Osteoblast (primary cell): ENCODE results near the gene DNAJA2. TPM values are rescaled to one million over a fixed set of nuclear protein-coding genes. Genes with fewer than 3 reads are reported as not detected.

Experiments used
- DNase-seq: peaks from one replicate; pipeline ENCODE4 v3.0.0; 2011; ENCODE audit warnings: low spot score, mixed read lengths; ENCODE audit not compliant: insufficient read length; ENCODE audit errors: missing footprints
- H2AFZ ChIP-seq: 2 replicates; pipeline ENCODE4 v1.6.0; 2011; ENCODE audit warnings: mild to moderate bottlenecking, low read length
- H3K27ac ChIP-seq: 2 replicates; pipeline ENCODE4 v1.5.1; 2011; ENCODE audit warnings: mild to moderate bottlenecking, low read depth, low read length, moderate library complexity
- H3K27me3 ChIP-seq: 2 replicates; pipeline ENCODE4 v1.6.0; 2012; ENCODE audit warnings: mild to moderate bottlenecking, control low read depth, inconsistent platforms, low read length, moderate library complexity; ENCODE audit not compliant: insufficient read depth
- H3K36me3 ChIP-seq: 2 replicates; pipeline ENCODE4 v1.5.1; 2011; ENCODE audit warnings: mild to moderate bottlenecking, low read length, control low read depth, moderate library complexity; ENCODE audit not compliant: insufficient read depth
- H3K4me1 ChIP-seq: 2 replicates; pipeline ENCODE4 v1.5.1; 2011; ENCODE audit warnings: mild to moderate bottlenecking, low read length, control low read depth, moderate library complexity; ENCODE audit not compliant: insufficient read depth
- H3K4me2 ChIP-seq: 2 replicates; pipeline ENCODE4 v1.6.0; 2011; ENCODE audit warnings: mild to moderate bottlenecking, low read length; ENCODE audit not compliant: insufficient read depth
- H3K4me3 ChIP-seq: fragments of 200-600 bp; sonication (generic); 3 replicates; pipeline ENCODE4 v1.5.1; 2012; ENCODE audit warnings: mild to moderate bottlenecking, low read length, inconsistent platforms; ENCODE audit not compliant: insufficient read depth
- H3K79me2 ChIP-seq: 2 replicates; pipeline ENCODE4 v1.6.0; 2012; ENCODE audit warnings: mild to moderate bottlenecking, low read length, control low read depth, inconsistent platforms; ENCODE audit not compliant: insufficient read depth
- H3K9me3 ChIP-seq: 2 replicates; pipeline ENCODE4 v1.5.1; 2011; ENCODE audit warnings: low read depth, low read length, control low read depth
- H4K20me1 ChIP-seq: 2 replicates; pipeline ENCODE4 v1.6.0; 2012; ENCODE audit warnings: mild to moderate bottlenecking, low read length, control low read depth; ENCODE audit not compliant: insufficient read depth
- CTCF ChIP-seq: IDR thresholded peaks from 2 replicates; pipeline ENCODE4 v1.5.1; 2011; ENCODE audit warnings: mild to moderate bottlenecking, low read depth, low read length, moderate library complexity; ENCODE audit errors: extremely low read depth
- total RNA-seq: library from RNA; depleted of rRNA; stranded (reverse); fragments of >200 nt; gene quantifications from 2 replicates; pipeline ENCODE4 v1.2.3, GENCODE V29; 2012

The DNAJA2 gene
- total RNA-seq, 1 donor = 83.2 TPM

GRCh38 chr16:46929378-46930332 is 43.8 kb downstream of the DNAJA2 start:
- Histone ChIP-seq H3K27ac (no peak overlapping the region), H3K79me2 (no peaks in the 10 kb centered on the region), H3K4me1 (no peaks in the 10 kb centered on the region), H3K27me3 (no peaks in the 10 kb centered on the region), H3K9me3 (no peaks in the 10 kb centered on the region), H4K20me1 (no peaks in the 10 kb centered on the region), H2AFZ (peak overlapping the region; percentile 32), H3K4me3 (no peak overlapping the region), H3K4me2 (no peak overlapping the region), H3K36me3 (peaks cover 3% of the 10 kb centered on the region)
- peak; percentile 80 for TF ChIP-seq CTCF
- peak; percentile 96 for DNase-seq

- H4K20me1 ChIP-seq = no peaks in the 10 kb centered on the region
- TF ChIP-seq CTCF = no peak
- H3K4me2 ChIP-seq = no peak overlapping the region
- H3K4me3 ChIP-seq = no peak overlapping the region
- no peak for DNase-seq
- no peaks in the 10 kb centered on the region for H3K9me3 ChIP-seq
- no peaks in the 10 kb centered on the region for H3K4me1 ChIP-seq
- H3K36me3 ChIP-seq = peaks cover 4% of the 10 kb centered on the region
- no peaks in the 10 kb centered on the region for H3K79me2 ChIP-seq
- H3K27ac ChIP-seq = no peak overlapping the region
- no peaks in the 10 kb centered on the region for H3K27me3 ChIP-seq
- no peak overlapping the region for H2AFZ ChIP-seq
Measured at GRCh38 chr16:46928811-46929210, 44.7 kb downstream of the DNAJA2 start.

GRCh38 chr16:46927273-46927672 is 46.2 kb downstream of the DNAJA2 start:
- Histone ChIP-seq H3K79me2 (no peaks in the 10 kb centered on the region), H3K9me3 (no peaks in the 10 kb centered on the region), H3K4me1 (no peaks in the 10 kb centered on the region), H3K36me3 (peaks cover 9% of the 10 kb centered on the region), H2AFZ (no peak overlapping the region), H3K4me2 (no peak overlapping the region), H3K27ac (no peak overlapping the region), H4K20me1 (no peaks in the 10 kb centered on the region), H3K4me3 (no peak overlapping the region), H3K27me3 (no peaks in the 10 kb centered on the region)
- DNase-seq = no peak
- TF ChIP-seq CTCF = no peak

GRCh38 chr16:46926470-46927225 is 46.8 kb downstream of the DNAJA2 start:
- no peak overlapping the region for H3K4me2 ChIP-seq
- H3K36me3 ChIP-seq = peaks cover 12% of the 10 kb centered on the region

More at GRCh38 chr16:46926470-46927225, 46.8 kb downstream of the DNAJA2 start:
- Histone ChIP-seq H2AFZ (no peak overlapping the region), H3K79me2 (no peaks in the 10 kb centered on the region), H3K27me3 (no peaks in the 10 kb centered on the region), H3K4me3 (no peak overlapping the region), H3K9me3 (no peaks in the 10 kb centered on the region), H4K20me1 (no peaks in the 10 kb centered on the region), H3K27ac (no peak overlapping the region), H3K4me1 (no peaks in the 10 kb centered on the region)
- DNase-seq = no peak
- no peak for TF ChIP-seq CTCF
